GM12891 (cell line): Measurements from ENCODE around the gene PCDH9.

Experiments used
- POLR2A ChIP-seq: IDR thresholded peaks from 2 replicates; pipeline ENCODE4 v1.6.1; 2011; ENCODE audit warnings: low read depth, low read length, control low read depth
- POLR2AphosphoS5 ChIP-seq: IDR thresholded peaks from 2 replicates; pipeline ENCODE4 v1.6.1; 2011; ENCODE audit warnings: low read depth, low read length, control low read depth
- POU2F2 ChIP-seq: IDR thresholded peaks from 2 replicates; pipeline ENCODE4 v1.6.1; 2011; ENCODE audit warnings: low read depth, mild to moderate bottlenecking, control low read depth, low read length, moderate library complexity
- SPI1 ChIP-seq: IDR thresholded peaks from 2 replicates; pipeline ENCODE4 v1.6.1; 2011; ENCODE audit warnings: low read depth, low read length, control low read depth
- TAF1 ChIP-seq: IDR thresholded peaks from 2 replicates; pipeline ENCODE4 v1.6.1; 2011; ENCODE audit warnings: low read depth, low read length, control low read depth

GRCh38 chr13:66958611-66959010, 271.5 kb downstream of the PCDH9 start:
- TF ChIP-seq POLR2A (no peak), POLR2AphosphoS5 (no peak), POU2F2 (no peak), SPI1 (no peak), TAF1 (no peak)
